Fibroblast of upper back skin (primary cell): ENCODE results near the gene BCAM.
"Not testable (repeated sequence)": the region's sequence is repeated elsewhere in the genome, so short reads cannot be mapped to it uniquely, and the experiment has no call there.

Source experiments
- DNase-seq: peaks from one replicate; pipeline ENCODE4 v3.0.0-alpha.2; 2013

Gene BCAM

DNA sequence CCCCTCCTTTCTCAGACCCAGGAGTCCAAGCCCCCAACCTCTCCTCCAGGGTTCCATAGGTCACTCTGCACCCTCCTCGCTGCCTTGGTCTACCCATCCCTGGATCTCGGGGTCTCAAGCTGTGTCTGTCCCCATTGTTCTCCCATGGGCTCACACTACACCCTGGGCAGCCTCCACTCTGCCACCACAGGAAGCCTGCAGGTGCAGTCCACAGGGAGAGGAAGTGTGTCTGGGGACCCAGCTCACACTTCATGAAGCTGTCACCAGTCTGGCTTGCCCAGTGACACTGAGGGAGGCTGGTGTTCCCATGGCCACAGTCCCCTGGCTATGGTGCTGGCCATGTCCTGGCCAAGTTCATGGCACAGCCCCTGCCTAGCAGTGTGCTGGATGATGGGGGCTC lies 42.5 kb downstream of the BCAM start:
- DNase-seq = no peak

DNA sequence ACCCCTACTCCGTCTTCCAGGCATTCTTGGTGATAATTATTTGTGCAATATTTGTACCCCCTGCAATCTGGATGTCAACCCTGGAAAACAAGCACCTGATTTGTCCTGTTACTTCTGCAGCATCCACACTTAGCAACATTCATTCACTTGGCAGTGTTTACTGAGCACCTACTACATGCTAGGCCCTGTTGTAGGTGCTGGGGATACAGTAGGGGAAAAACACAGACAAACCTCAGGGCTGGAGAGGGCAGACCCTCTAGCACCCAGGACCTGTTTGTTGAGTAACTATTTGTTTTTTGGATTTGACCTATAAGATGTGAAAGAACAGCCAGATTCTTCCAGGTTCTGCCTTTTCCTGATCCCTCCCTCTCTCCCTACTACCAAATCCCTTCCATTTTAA lies 46.7 kb downstream of the BCAM start:
- DNase-seq = no peak

DNA sequence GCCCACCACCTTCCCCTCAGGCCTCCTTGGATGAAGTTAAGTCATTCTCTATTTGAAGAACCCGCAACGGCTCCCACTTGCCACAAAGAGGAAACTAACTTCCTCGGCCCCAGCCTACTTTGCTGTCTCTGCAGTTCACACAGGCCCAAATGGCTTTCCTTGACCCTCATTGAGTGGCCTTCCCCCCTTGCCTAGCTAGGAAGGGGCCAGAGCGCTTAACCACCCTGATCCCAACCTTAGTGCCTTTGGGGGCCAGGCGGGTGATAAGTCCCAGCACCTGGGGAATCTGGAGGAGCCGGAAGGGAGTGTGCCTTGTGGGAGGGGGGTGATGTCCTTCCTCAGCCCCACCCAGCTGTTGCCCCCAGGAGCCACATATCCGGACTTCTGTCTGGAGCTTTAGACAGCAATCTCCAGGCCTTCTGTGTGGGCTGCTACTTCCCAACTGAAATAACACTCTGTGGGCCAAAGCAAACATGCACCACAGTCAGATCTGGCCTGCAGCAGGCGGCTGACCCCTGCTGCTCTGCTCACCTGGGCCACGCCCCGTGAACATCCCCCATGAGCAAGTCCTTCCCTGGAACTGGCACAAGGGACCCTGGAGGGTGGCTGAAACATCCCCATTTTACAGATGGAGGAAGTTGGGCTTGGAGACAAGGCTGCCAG lies 47.6 kb downstream of the BCAM start:
- DNase-seq = no peak

- DNase-seq = no peak
Measured at GRCh38 chr19:44857837-44858236, 48.9 kb downstream of the BCAM start.

- not testable (repeated sequence) for DNase-seq
Measured at GRCh38 chr19:44861576-44861975, 52.7 kb downstream of the BCAM start.

GRCh38 chr19:44863990-44864389 lies 55.1 kb downstream of the BCAM start:
- no peak for DNase-seq

- DNase-seq = no peak
Measured at GRCh38 chr19:44865196-44865767, 56.4 kb downstream of the BCAM start.

GRCh38 chr19:44866664-44867063 lies 57.8 kb downstream of the BCAM start:
- no peak for DNase-seq

GRCh38 chr19:44867578-44867977 lies 58.7 kb downstream of the BCAM start:
- DNase-seq = no peak

- peak; percentile 75 for DNase-seq
Measured at GRCh38 chr19:44869733-44870470, 61.0 kb downstream of the BCAM start.
